Endothelial cell of umbilical vein (primary cell): ENCODE data around the gene DOP1B.

Source experiments
- EZH2 ChIP-seq: IDR thresholded peaks from 2 replicates; pipeline ENCODE4 v1.6.1; 2012; ENCODE audit warnings: borderline replicate concordance, low read depth, mild to moderate bottlenecking, moderate library complexity, low read length, inconsistent platforms; ENCODE audit not compliant: severe bottlenecking
- JUN ChIP-seq: IDR thresholded peaks from 2 replicates; pipeline ENCODE4 v1.6.1; 2011; ENCODE audit warnings: borderline replicate concordance, low read depth; ENCODE audit not compliant: insufficient read length, insufficient read depth
- MYC ChIP-seq: IDR thresholded peaks from one replicate; pipeline ENCODE4 v1.6.1; 2011; ENCODE audit warnings: mild to moderate bottlenecking, low read depth, low read length
- POLR2A ChIP-seq: IDR thresholded peaks from 2 replicates; pipeline ENCODE4 v1.6.1; 2012; ENCODE audit warnings: low read depth, mild to moderate bottlenecking, control low read depth, low read length
- POLR2AphosphoS5 ChIP-seq: IDR thresholded peaks from 2 replicates; pipeline ENCODE4 v1.6.1; 2012; ENCODE audit warnings: low read depth, mild to moderate bottlenecking, control low read depth, low read length, moderate library complexity; ENCODE audit not compliant: insufficient read depth
- TF ChIP-seq, protein P1 (sequence below): IDR thresholded peaks from 2 replicates; pipeline ENCODE4 v1.6.1; 2011; ENCODE audit not compliant: insufficient read depth, insufficient read length
- TF ChIP-seq, protein P2 (sequence below), 2 donors: IDR thresholded peaks; 1 replicate in 1 of 2; 2 replicates in 1 of 2; pipeline ENCODE4 v1.5.1; 2011; ENCODE audit warnings: low read length in 2 of 2, mild to moderate bottlenecking in 2 of 2, moderate library complexity in 2 of 2, control low read depth in 1 of 2, inconsistent platforms in 1 of 2, low read depth in 1 of 2; ENCODE audit not compliant: insufficient read depth in 1 of 2; ENCODE audit errors: extremely low read depth in 1 of 2

DNA sequence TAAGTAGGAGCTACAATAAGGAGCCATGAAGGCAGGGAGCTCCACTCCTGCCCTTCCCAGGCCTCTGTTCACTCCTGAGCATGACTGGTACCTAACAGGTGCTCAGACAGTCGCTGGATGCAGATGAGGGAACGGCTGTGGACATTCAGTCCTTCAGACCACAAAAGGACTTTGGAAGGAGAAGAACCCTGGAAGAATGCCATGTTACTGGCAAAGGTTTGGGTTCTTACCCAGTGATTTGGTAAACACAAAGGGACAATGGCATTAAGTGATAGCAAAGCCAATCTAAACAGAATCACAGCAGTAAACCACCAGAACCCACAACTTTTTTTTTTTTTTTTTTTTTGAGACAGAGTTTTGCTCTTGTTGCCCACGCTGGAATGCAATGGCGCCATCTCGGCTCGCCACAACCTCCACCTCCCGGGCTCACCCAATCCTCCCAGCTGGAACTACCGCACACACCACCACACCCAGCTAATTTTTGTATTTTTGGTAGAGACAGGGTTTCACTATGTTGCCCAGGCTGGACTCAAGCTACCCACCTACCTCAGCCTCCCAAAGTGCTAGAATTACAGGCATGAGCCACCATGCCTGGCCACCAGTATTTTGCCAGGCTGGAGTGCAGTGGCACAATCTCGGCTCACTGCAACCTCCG is 29.2 kb upstream of the DOP1B start:
- TF ChIP-seq, protein P1, sequence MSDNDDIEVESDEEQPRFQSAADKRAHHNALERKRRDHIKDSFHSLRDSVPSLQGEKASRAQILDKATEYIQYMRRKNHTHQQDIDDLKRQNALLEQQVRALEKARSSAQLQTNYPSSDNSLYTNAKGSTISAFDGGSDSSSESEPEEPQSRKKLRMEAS: no peak
- TF ChIP-seq, protein P2, sequence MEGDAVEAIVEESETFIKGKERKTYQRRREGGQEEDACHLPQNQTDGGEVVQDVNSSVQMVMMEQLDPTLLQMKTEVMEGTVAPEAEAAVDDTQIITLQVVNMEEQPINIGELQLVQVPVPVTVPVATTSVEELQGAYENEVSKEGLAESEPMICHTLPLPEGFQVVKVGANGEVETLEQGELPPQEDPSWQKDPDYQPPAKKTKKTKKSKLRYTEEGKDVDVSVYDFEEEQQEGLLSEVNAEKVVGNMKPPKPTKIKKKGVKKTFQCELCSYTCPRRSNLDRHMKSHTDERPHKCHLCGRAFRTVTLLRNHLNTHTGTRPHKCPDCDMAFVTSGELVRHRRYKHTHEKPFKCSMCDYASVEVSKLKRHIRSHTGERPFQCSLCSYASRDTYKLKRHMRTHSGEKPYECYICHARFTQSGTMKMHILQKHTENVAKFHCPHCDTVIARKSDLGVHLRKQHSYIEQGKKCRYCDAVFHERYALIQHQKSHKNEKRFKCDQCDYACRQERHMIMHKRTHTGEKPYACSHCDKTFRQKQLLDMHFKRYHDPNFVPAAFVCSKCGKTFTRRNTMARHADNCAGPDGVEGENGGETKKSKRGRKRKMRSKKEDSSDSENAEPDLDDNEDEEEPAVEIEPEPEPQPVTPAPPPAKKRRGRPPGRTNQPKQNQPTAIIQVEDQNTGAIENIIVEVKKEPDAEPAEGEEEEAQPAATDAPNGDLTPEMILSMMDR (IDR thresholded peaks at IDR 0.05; ENCODE audit: extremely low read depth in 1 of 2, insufficient read depth in 1 of 2, low read depth in 1 of 2, low read length in 2 of 2): no peak
- TF ChIP-seq POLR2A (no peak), EZH2 (no peak), POLR2AphosphoS5 (no peak), JUN (no peak), MYC (no peak)
